HepG2 (cell line): ENCODE measurements around the gene SIM1. TPM values are rescaled to one million over a fixed set of nuclear protein-coding genes. Genes with fewer than 3 reads are reported as not detected.

ENCODE experiments used
- ATAC-seq: fragments of 200-7000 bp; cut with Tn5 transposase; 3 replicates; pipeline ENCODE4 v1.9.1; 2020; ENCODE audit warnings: mild to moderate bottlenecking, moderate library complexity
- Bru-seq: library from RNA; stranded (reverse); fragments of 400-500 nt; gene quantifications from one replicate; lab custom pipeline; 2021; lab: Mats Ljungman, UMichigan
- BruChase-seq, 2 experiments: library from RNA; stranded (reverse); fragments of 400-500 nt; gene quantifications; one replicate each; lab custom pipeline; 2021; lab: Mats Ljungman, UMichigan
- BruUV-seq: library from RNA; stranded (reverse); fragments of 400-500 nt; replicated peaks from 2 replicates; lab custom pipeline; 2021; lab: Mats Ljungman, UMichigan
- CTCF ChIA-PET: fragments of 300-600 bp; formaldehyde crosslinking; extraction: SDS; loops from one replicate; lab custom pipeline; 2021; ENCODE audit warnings: low total read pairs, inconsistent platforms, low intra/inter-chr PET ratio; lab: Yijun Ruan, JAX
- POLR2A ChIA-PET: fragments of 350-600 bp; sonication (Branson Sonifier 250); formaldehyde crosslinking; loops from one replicate; lab custom pipeline; 2020; ENCODE audit warnings: antibody characterized with exemption, inconsistent platforms; lab: Yijun Ruan, JAX
- DNase-seq: peaks from one replicate; pipeline ENCODE4 v3.0.0-alpha.2; 2015; ENCODE audit warnings: low spot score
- FAIRE-seq: peaks from 3 replicates; lab custom pipeline; 2011; peaks lifted over from hg19 to GRCh38; lab: Jason Lieb, UNC
- H2AFZ ChIP-seq: one replicate; pipeline ENCODE4 v1.6.1; 2011; ENCODE audit warnings: low read length, inconsistent platforms
- H3K27ac ChIP-seq: fragments of 300-600 bp; 3 replicates; pipeline ENCODE4 v1.8.0; 2011; ENCODE audit warnings: mixed run types, mild to moderate bottlenecking, mixed read lengths, low read length, inconsistent platforms; ENCODE audit not compliant: insufficient read depth; ENCODE audit errors: extremely low read length
- H3K27me3 ChIP-seq, 2 experiments: fragments of 200-600 bp in 1 of 2; 2 replicates in 1 of 2; 3 replicates in 1 of 2; pipeline versions ENCODE4 v1.6.0 to v1.8.0; 2011; ENCODE audit warnings: low read length in 2 of 2, mild to moderate bottlenecking in 2 of 2, moderate library complexity in 2 of 2, inconsistent platforms in 1 of 2; ENCODE audit not compliant: insufficient read depth in 2 of 2, control insufficient read depth in 1 of 2
- H3K36me3 ChIP-seq, 2 experiments: fragments of 200-600 bp in 1 of 2; replicated peaks in 1 of 2; 2 replicates in 1 of 2; 3 replicates in 1 of 2; pipeline versions ENCODE4 v1.5.1 to v1.8.0; 2011; ENCODE audit warnings: low read length in 2 of 2, inconsistent platforms in 1 of 2; ENCODE audit not compliant: insufficient read depth in 2 of 2, control insufficient read depth in 1 of 2
- H3K4me1 ChIP-seq: 2 replicates; pipeline ENCODE4 v1.5.1; 2012; ENCODE audit warnings: low read length, inconsistent platforms; ENCODE audit not compliant: insufficient read depth
- H3K4me2 ChIP-seq: 2 replicates; pipeline ENCODE4 v1.6.0; 2011; ENCODE audit warnings: low read depth, low read length, inconsistent platforms
- H3K4me3 ChIP-seq, 3 experiments: fragments of 200-600 bp in 1 of 3; sonication (generic), shearing (Covaris generic) in 1 of 3; replicated peaks in 1 of 3; 2 replicates each; pipeline ENCODE4 v1.5.1; 2011 to 2016; ENCODE audit warnings: low read length in 3 of 3, inconsistent platforms in 2 of 3, low read depth in 2 of 3, mild to moderate bottlenecking in 2 of 3, control low read depth in 1 of 3, mixed read lengths in 1 of 3; ENCODE audit not compliant: insufficient read depth in 1 of 3
- H3K79me2 ChIP-seq: one replicate; pipeline ENCODE4 v1.6.1; 2011; ENCODE audit warnings: low read length, inconsistent platforms; ENCODE audit not compliant: insufficient read depth
- H3K9ac ChIP-seq: 2 replicates; pipeline ENCODE4 v1.6.0; 2011; ENCODE audit warnings: mild to moderate bottlenecking, low read depth, low read length, inconsistent platforms; ENCODE audit not compliant: insufficient read depth
- H3K9me3 ChIP-seq: 2 replicates; pipeline ENCODE4 v1.5.1; 2012; ENCODE audit warnings: mild to moderate bottlenecking, low read length
- H4K20me1 ChIP-seq: 2 replicates; pipeline ENCODE4 v1.6.0; 2011; ENCODE audit warnings: inconsistent platforms, mild to moderate bottlenecking, low read length, moderate library complexity; ENCODE audit not compliant: insufficient read depth
- CC2D1A ChIP-seq: sonication (generic); formaldehyde crosslinking; IDR thresholded peaks from 2 replicates; pipeline ENCODE4 v1.8.1; 2023; ENCODE audit warnings: mild to moderate bottlenecking, missing genetic modification reagents
- TGIF2 ChIP-seq: IDR thresholded peaks from 2 replicates; pipeline ENCODE4 v1.6.1; 2016; ENCODE audit warnings: control low read depth, missing compliant biosample characterization
- ZBTB21 ChIP-seq: sonication (generic); formaldehyde crosslinking; IDR thresholded peaks from 2 replicates; pipeline ENCODE4 v1.4.0; 2020; ENCODE audit warnings: missing genetic modification reagents
- ZNF562 ChIP-seq: sonication (generic); formaldehyde crosslinking; IDR thresholded peaks from 2 replicates; pipeline ENCODE4 v1.8.0; 2022; ENCODE audit warnings: missing genetic modification reagents, borderline replicate concordance
- ZNF660 ChIP-seq: sonication (generic); formaldehyde crosslinking; IDR thresholded peaks from 2 replicates; pipeline ENCODE4 v1.5.1; 2020; ENCODE audit warnings: mild to moderate bottlenecking, low read depth, missing genetic modification reagents, borderline replicate concordance
- ZNF710 ChIP-seq: sonication (generic); formaldehyde crosslinking; IDR thresholded peaks from 2 replicates; pipeline ENCODE4 v1.5.0; 2020; ENCODE audit warnings: mild to moderate bottlenecking, missing genetic modification reagents, borderline replicate concordance
- ZNF841 ChIP-seq: sonication (generic); formaldehyde crosslinking; IDR thresholded peaks from 2 replicates; pipeline ENCODE4 v1.8.1; 2023; ENCODE audit warnings: missing genetic modification reagents, borderline replicate concordance
- WGBS: methylation state at CpG from one replicate; pipeline ENCODE4 v1.1.6; 2017; ENCODE audit warnings: low lambda C conversion rate; 5-methylcytosine and 5-hydroxymethylcytosine counted together
- in situ Hi-C: cut with HindIII; loops from 2 replicates; pipeline ENCODE4 v1.10.0; 2017; ENCODE audit warnings: low pct_unique_long_range_greater_than_20kb; ENCODE audit not compliant: extremely low pct_ligation_motif_present
- intact Hi-C: fragments of 100-400 bp; cut with micrococcal nuclease; formaldehyde crosslinking; loops from one replicate; pipeline ENCODE4 v1.10.0; 2022; ENCODE audit not compliant: unreplicated experiment
- long read RNA-seq, 2 experiments: library from RNA in 1 of 2; library from polyadenylated mRNA in 1 of 2; stranded (forward) in 1 of 2; unstranded in 1 of 2; transcript quantifications; one replicate each; pipeline ENCODE4 v2.0.0, GENCODE V29; 2019 to 2022
- polyA minus RNA-seq, 3 experiments: library from RNA; depleted of rRNA, polyadenylated mRNA; stranded (reverse); fragments of >200 nt; gene quantifications; 2 replicates each; pipeline ENCODE4 v1.2.3, GENCODE V29; 2011; ENCODE audit warnings: low replicate concordance in 1 of 3
- polyA plus RNA-seq, 8 experiments: library from polyadenylated mRNA; depleted of rRNA in 3 of 8; stranded (reverse) in 7 of 8; unstranded in 1 of 8; fragments of >200 nt; fragmentation: Illumina TruSeq in 4 of 8; extraction: Trizol in 4 of 8; gene quantifications; 2 replicates each; pipeline versions ENCODE4 v1.2.1 to v1.2.3, GENCODE V29; 2011 to 2016; ENCODE audit warnings: low read depth in 4 of 8, missing spikeins in 1 of 8, mixed read lengths in 1 of 8; ENCODE audit not compliant: insufficient read depth in 1 of 8
- total RNA-seq, 5 experiments: library from RNA; depleted of rRNA; stranded (reverse); fragments of >200 nt; fragmentation: Illumina TruSeq; extraction: Trizol; gene quantifications; 2 replicates each; pipeline ENCODE4 v1.2.3, GENCODE V29; 2016; ENCODE audit warnings: low read depth in 1 of 5
- TF ChIP-seq, protein P1 (sequence below): IDR thresholded peaks from 2 replicates; pipeline ENCODE4 v1.6.1; 2016; ENCODE audit warnings: mild to moderate bottlenecking, missing biosample characterization, missing genetic modification reagents

Gene SIM1, protein sequence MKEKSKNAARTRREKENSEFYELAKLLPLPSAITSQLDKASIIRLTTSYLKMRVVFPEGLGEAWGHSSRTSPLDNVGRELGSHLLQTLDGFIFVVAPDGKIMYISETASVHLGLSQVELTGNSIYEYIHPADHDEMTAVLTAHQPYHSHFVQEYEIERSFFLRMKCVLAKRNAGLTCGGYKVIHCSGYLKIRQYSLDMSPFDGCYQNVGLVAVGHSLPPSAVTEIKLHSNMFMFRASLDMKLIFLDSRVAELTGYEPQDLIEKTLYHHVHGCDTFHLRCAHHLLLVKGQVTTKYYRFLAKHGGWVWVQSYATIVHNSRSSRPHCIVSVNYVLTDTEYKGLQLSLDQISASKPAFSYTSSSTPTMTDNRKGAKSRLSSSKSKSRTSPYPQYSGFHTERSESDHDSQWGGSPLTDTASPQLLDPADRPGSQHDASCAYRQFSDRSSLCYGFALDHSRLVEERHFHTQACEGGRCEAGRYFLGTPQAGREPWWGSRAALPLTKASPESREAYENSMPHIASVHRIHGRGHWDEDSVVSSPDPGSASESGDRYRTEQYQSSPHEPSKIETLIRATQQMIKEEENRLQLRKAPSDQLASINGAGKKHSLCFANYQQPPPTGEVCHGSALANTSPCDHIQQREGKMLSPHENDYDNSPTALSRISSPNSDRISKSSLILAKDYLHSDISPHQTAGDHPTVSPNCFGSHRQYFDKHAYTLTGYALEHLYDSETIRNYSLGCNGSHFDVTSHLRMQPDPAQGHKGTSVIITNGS
- total RNA-seq (2016; rRNA removed; fragmentation: Illumina TruSeq; extraction: Trizol) (not detected in 2 replicates), polyA plus RNA-seq (2011; rRNA removed) (not detected in 2 replicates), polyA minus RNA-seq (2011; rRNA and poly(A)+ RNA removed; ENCODE audit: low replicate concordance) (not detected in 2 replicates), Bru-seq, nascent RNA (not detected), BruChase-seq, experiment 1, labeled RNA remaining after a 6-hour chase (not detected), BruChase-seq, experiment 2, labeled RNA remaining after a 2-hour chase (not detected)
- total RNA-seq (2016; cell fraction: cytosol; rRNA removed; fragmentation: Illumina TruSeq; extraction: Trizol; ENCODE audit: low read depth), result not detected in 2 replicates
- not detected in 2 replicates for total RNA-seq (2016; cell fraction: insoluble cytoplasmic fraction; rRNA removed; fragmentation: Illumina TruSeq; extraction: Trizol)
- not detected in 2 replicates for total RNA-seq (2016; cell fraction: membrane; rRNA removed; fragmentation: Illumina TruSeq; extraction: Trizol)
- not detected in 2 replicates for total RNA-seq (2016; cell fraction: nucleus; rRNA removed; fragmentation: Illumina TruSeq; extraction: Trizol)
- not detected in 2 replicates for polyA plus RNA-seq (2011; cell fraction: cytosol; rRNA removed)
- not detected in 2 replicates for polyA plus RNA-seq (2011; cell fraction: nucleus; rRNA removed)
- polyA plus RNA-seq (2012), result not detected in 2 replicates
- not detected in 2 replicates for polyA plus RNA-seq (2016; cell fraction: cytosol; fragmentation: Illumina TruSeq; extraction: Trizol; ENCODE audit: low read depth)
- polyA plus RNA-seq (2016; cell fraction: insoluble cytoplasmic fraction; fragmentation: Illumina TruSeq; extraction: Trizol; ENCODE audit: low read depth), result not detected in 2 replicates
- not detected in 2 replicates for polyA plus RNA-seq (2016; cell fraction: membrane; fragmentation: Illumina TruSeq; extraction: Trizol; ENCODE audit: low read depth)
- polyA plus RNA-seq (2016; cell fraction: nucleus; fragmentation: Illumina TruSeq; extraction: Trizol; ENCODE audit: insufficient read depth, low read depth), result not detected in 2 replicates
- not detected in 2 replicates for polyA minus RNA-seq (2011; cell fraction: cytosol; rRNA and poly(A)+ RNA removed)
- not detected in 2 replicates for polyA minus RNA-seq (2011; cell fraction: nucleus; rRNA and poly(A)+ RNA removed)
- long read RNA-seq, experiment 1, result 0 reads
- long read RNA-seq, experiment 2, result 0 reads

DNA sequence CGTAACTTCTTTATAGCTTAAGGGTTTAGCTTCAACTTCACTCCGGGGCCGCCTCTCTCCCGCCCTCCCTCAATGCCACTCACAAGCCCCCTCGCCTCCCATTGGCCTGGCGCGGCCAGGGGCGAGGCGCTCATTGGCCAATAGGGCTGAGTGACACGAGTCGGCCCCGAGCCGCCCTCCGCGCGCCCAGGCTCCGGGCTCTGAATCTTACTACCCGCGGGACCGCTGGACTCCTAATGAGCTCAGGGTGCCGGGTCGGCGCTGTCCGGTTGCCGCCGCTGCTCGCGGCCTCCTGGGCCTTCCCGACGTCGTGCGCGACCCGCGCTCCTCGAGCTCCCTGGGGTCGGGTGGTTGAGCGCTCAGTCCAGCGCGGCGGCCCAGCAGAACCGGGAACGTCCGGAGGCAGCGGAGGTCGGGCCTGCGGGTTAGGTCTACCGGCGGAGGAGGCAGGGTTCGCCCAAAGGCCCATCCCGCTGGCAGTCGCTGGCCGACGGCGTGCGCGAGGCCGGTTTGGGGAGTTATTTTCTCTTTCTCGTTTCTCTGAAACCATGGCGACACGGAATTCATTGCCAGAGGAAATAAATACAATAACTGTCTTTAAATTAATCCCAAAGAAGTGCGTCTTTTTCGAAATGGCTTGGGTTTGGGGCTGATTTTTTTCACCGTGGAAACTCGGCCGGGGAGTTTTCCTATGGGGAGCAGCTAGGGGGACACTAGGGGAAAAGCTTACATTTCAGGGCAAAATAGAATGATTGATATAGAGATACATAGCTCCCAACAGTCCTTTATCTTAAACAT, at the start of gene SIM1:
Gene SIM1, minus strand, starts transcription at position 19 of the 798 bp plus-strand sequence. CDS start 1,453 bp downstream, outside the sequence.
- no peak for FAIRE-seq
- Histone ChIP-seq H3K9ac (no peak within 1 kb of the TSS), H3K36me3 (no peaks in the 10 kb centered on the region), H3K4me1 (peaks cover 14% of the 10 kb centered on the region; the same call in 1 of the 2 replicates), H3K27ac (no peak within 1 kb of the TSS), H3K9me3 (no peaks in the 10 kb centered on the region), H2AFZ (no peak within 1 kb of the TSS), H3K79me2 (no peaks in the 10 kb centered on the region), H4K20me1 (no peaks in the 10 kb centered on the region), H3K27me3 (peaks cover 6 to 57% of the 10 kb centered on the region in 2 experiments), H3K4me2 (no peak within 1 kb of the TSS), H3K4me3 (no peak within 1 kb of the TSS)
- intact Hi-C loops (no loop called here), in situ Hi-C loops (no loop called here)
- DNase-seq, result no peak
- ChIA-PET CTCF (no interaction called here), POLR2A (no interaction called here)
- 81% methylated on average over 60 of the region's 66 CpGs for WGBS
- no peak for ATAC-seq
- no peak for TF ChIP-seq ZNF562
- TF ChIP-seq, protein P1, sequence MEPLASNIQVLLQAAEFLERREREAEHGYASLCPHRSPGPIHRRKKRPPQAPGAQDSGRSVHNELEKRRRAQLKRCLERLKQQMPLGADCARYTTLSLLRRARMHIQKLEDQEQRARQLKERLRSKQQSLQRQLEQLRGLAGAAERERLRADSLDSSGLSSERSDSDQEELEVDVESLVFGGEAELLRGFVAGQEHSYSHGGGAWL (CRISPR knock-in tag), result no peak
- no peak for TF ChIP-seq CC2D1A
- TF ChIP-seq ZNF660 (CRISPR knock-in tag), result no peak
- TF ChIP-seq ZNF841 (CRISPR knock-in tag), result no peak
- TF ChIP-seq ZBTB21, result no peak
- no peak for TF ChIP-seq ZNF710 (CRISPR knock-in tag)
- TF ChIP-seq TGIF2 (CRISPR knock-in tag), result no peak
- no TSS peak for BruUV-seq
